ENCODE measurements around the gene CTPS2. TPM values are rescaled to one million over a fixed set of nuclear protein-coding genes. Genes with fewer than 3 reads are reported as not detected.

Gene CTPS2
- total RNA-seq, 1 donor from 2014 or later, result 116 TPM

- Histone ChIP-seq H3K27me3 (no peaks in the 10 kb centered on the region), H3K36me3 (peaks cover 6% of the 10 kb centered on the region), H3K79me2 (ENCODE audit: low read depth) (peaks cover 80% of the 10 kb centered on the region), H3K4me1 (peaks cover 18% of the 10 kb centered on the region), H3K9me3 (ENCODE audit: low read depth) (no peaks in the 10 kb centered on the region), H3K4me2 (no peak overlapping the region), H3K27ac (no peak overlapping the region), H2AFZ (replicated peaks) (no peak overlapping the region), H3F3A (ENCODE audit: low read depth) (peaks cover 5% of the 10 kb centered on the region), H3K9ac (no peak overlapping the region), H4K20me1 (ENCODE audit: low read depth) (no peaks in the 10 kb centered on the region), H3K4me3 (no peak overlapping the region)
- H3K4me1 Mint-ChIP-seq, result peaks cover 24% of the 10 kb centered on the region
- peaks cover 8% of the 10 kb centered on the region for H3K27me3 Mint-ChIP-seq (ENCODE audit: insufficient read depth, low read depth)
- no peak for TF ChIP-seq EZH2phosphoT487 (IDR thresholded peaks at IDR 0.05)
- TF ChIP-seq EZH2 (IDR thresholded peaks at IDR 0.05), result no peak
- no peak for TF ChIP-seq CTCF (IDR thresholded peaks at IDR 0.05)
- no peak overlapping the region for H3K4me3 Mint-ChIP-seq
- H3K9me3 Mint-ChIP-seq, result no peaks in the 10 kb centered on the region
- DNase-seq (ENCODE audit: low spot score), result no peak
- H3K36me3 Mint-ChIP-seq, result peaks cover 20% of the 10 kb centered on the region
- no peak overlapping the region for H3K27ac Mint-ChIP-seq
These were observed 4.5 kb downstream of the CTPS2 start for GRCh38 chrX:16708016-16708415.

- Histone ChIP-seq H4K20me1 (ENCODE audit: low read depth) (no peaks in the 10 kb centered on the region), H3K4me2 (no peak overlapping the region), H3K9me3 (ENCODE audit: low read depth) (no peaks in the 10 kb centered on the region), H3K79me2 (ENCODE audit: low read depth) (peaks cover 58% of the 10 kb centered on the region), H3K36me3 (peaks cover 16% of the 10 kb centered on the region), H3K4me3 (no peak overlapping the region), H3K27me3 (no peaks in the 10 kb centered on the region), H2AFZ (replicated peaks) (no peak overlapping the region), H3K4me1 (peaks cover 5% of the 10 kb centered on the region), H3F3A (ENCODE audit: low read depth) (no peaks in the 10 kb centered on the region), H3K27ac (no peak overlapping the region), H3K9ac (no peak overlapping the region)
- no peak for DNase-seq (ENCODE audit: low spot score)
- Mint-ChIP-seq H3K9me3 (no peaks in the 10 kb centered on the region), H3K4me1 (peaks cover 8% of the 10 kb centered on the region), H3K4me3 (no peak overlapping the region), H3K27me3 (ENCODE audit: insufficient read depth, low read depth) (peaks cover 2% of the 10 kb centered on the region), H3K36me3 (peaks cover 27% of the 10 kb centered on the region), H3K27ac (no peak overlapping the region)
- no peak for TF ChIP-seq EZH2 (IDR thresholded peaks at IDR 0.05)
- no peak for TF ChIP-seq EZH2phosphoT487 (IDR thresholded peaks at IDR 0.05)
- TF ChIP-seq CTCF (IDR thresholded peaks at IDR 0.05), result no peak
These were observed 7.1 kb downstream of the CTPS2 start for GRCh38 chrX:16705370-16705769.

GRCh38 chrX:16702700-16703599 lies 9.5 kb downstream of the CTPS2 start:
- Mint-ChIP-seq H3K36me3 (peaks cover 23% of the 10 kb centered on the region), H3K4me1 (peaks cover 2% of the 10 kb centered on the region), H3K27ac (no peak overlapping the region), H3K9me3 (no peaks in the 10 kb centered on the region), H3K27me3 (ENCODE audit: insufficient read depth, low read depth) (peaks cover 2% of the 10 kb centered on the region), H3K4me3 (no peak overlapping the region)
- TF ChIP-seq EZH2 (IDR thresholded peaks at IDR 0.05) (no peak), EZH2phosphoT487 (IDR thresholded peaks at IDR 0.05) (no peak)
- Histone ChIP-seq H3F3A (ENCODE audit: low read depth) (no peaks in the 10 kb centered on the region), H2AFZ (replicated peaks) (no peak overlapping the region), H3K27me3 (no peaks in the 10 kb centered on the region), H3K4me3 (no peak overlapping the region), H3K36me3 (peaks cover 22% of the 10 kb centered on the region), H3K9ac (no peak overlapping the region), H3K4me2 (no peak overlapping the region), H3K79me2 (ENCODE audit: low read depth) (peaks cover 34% of the 10 kb centered on the region), H3K9me3 (ENCODE audit: low read depth) (no peaks in the 10 kb centered on the region), H3K4me1 (no peaks in the 10 kb centered on the region), H4K20me1 (ENCODE audit: low read depth) (no peaks in the 10 kb centered on the region), H3K27ac (no peak overlapping the region)
- DNase-seq (ENCODE audit: low spot score), result no peak

- H3K4me1 Mint-ChIP-seq, result peaks cover 2% of the 10 kb centered on the region
- H3K27ac Mint-ChIP-seq, result no peak overlapping the region
- no peaks in the 10 kb centered on the region for H3K4me1 ChIP-seq
- H3K36me3 Mint-ChIP-seq, result peaks cover 24% of the 10 kb centered on the region
- no peak overlapping the region for H3K4me3 ChIP-seq
- H3K4me2 ChIP-seq, result no peak overlapping the region
- no peak overlapping the region for H2AFZ ChIP-seq (replicated peaks)
- H3K9ac ChIP-seq, result no peak overlapping the region
- TF ChIP-seq EZH2phosphoT487 (IDR thresholded peaks at IDR 0.05), result no peak
- no peak for TF ChIP-seq EZH2 (IDR thresholded peaks at IDR 0.05)
- TF ChIP-seq CTCF (IDR thresholded peaks at IDR 0.05), result no peak
- no peaks in the 10 kb centered on the region for H3K27me3 ChIP-seq
- H3K9me3 ChIP-seq (ENCODE audit: low read depth), result no peaks in the 10 kb centered on the region
- peaks cover 16% of the 10 kb centered on the region for H3K36me3 ChIP-seq
- H3K27ac ChIP-seq, result no peak overlapping the region
- H4K20me1 ChIP-seq (ENCODE audit: low read depth), result no peaks in the 10 kb centered on the region
- peaks cover 6% of the 10 kb centered on the region for H3F3A ChIP-seq (ENCODE audit: low read depth)
- no peaks in the 10 kb centered on the region for H3K9me3 Mint-ChIP-seq
- peaks cover 18% of the 10 kb centered on the region for H3K79me2 ChIP-seq (ENCODE audit: low read depth)
- DNase-seq (ENCODE audit: low spot score), result no peak
- no peaks in the 10 kb centered on the region for H3K27me3 Mint-ChIP-seq (ENCODE audit: insufficient read depth, low read depth)
- no peak overlapping the region for H3K4me3 Mint-ChIP-seq
These were observed 11.7 kb downstream of the CTPS2 start for GRCh38 chrX:16700734-16701133.

Measured in neural progenitor cell (in vitro differentiated cells).